Cardiac muscle cell (in vitro differentiated cells and primary cell): Measurements from ENCODE around the gene PTPRT. TPM values are rescaled to one million over a fixed set of nuclear protein-coding genes. Genes with fewer than 3 reads are reported as not detected.

ENCODE experiments used
- DNase-seq, 2 donors: peaks; one replicate each; pipeline versions ENCODE4 v3.0.0 to v3.0.0-alpha.2; 2010 to 2017; ENCODE audit warnings: low read depth in 1 of 2, low spot score in 1 of 2
- H3K27ac ChIP-seq: fragments of 200-600 bp; sonication (generic); 2 replicates; pipeline ENCODE4 v1.5.1; 2016
- H3K27me3 ChIP-seq: fragments of 200-600 bp; sonication (generic); 2 replicates; pipeline ENCODE4 v1.6.0; 2016; ENCODE audit warnings: control low read depth
- H3K36me3 ChIP-seq: fragments of 200-600 bp; sonication (generic); 2 replicates; pipeline ENCODE4 v1.5.1; 2016; ENCODE audit warnings: control low read depth
- H3K4me1 ChIP-seq: fragments of 200-600 bp; sonication (generic); 2 replicates; pipeline ENCODE4 v1.8.1; 2017; ENCODE audit warnings: low read depth, mild to moderate bottlenecking, mixed run types
- H3K4me3 ChIP-seq: fragments of 200-600 bp; sonication (generic); 2 replicates; pipeline ENCODE4 v1.5.1; 2016; ENCODE audit warnings: mild to moderate bottlenecking
- H3K9me3 ChIP-seq: fragments of 200-600 bp; sonication (generic); 2 replicates; pipeline ENCODE4 v1.5.1; 2017; ENCODE audit warnings: low read depth, mild to moderate bottlenecking, control low read depth
- CTCF ChIP-seq: IDR thresholded peaks from 2 replicates; pipeline ENCODE4 v1.5.1; 2012; ENCODE audit warnings: low read depth, mild to moderate bottlenecking, low read length
- polyA plus RNA-seq: library from polyadenylated mRNA; unstranded; fragments of >200 nt; fragmentation: Nextera tagmentation; extraction: Ambion mirVana; gene quantifications from 2 replicates; pipeline ENCODE4 v1.2.1, GENCODE V29; 2016
- total RNA-seq: library from RNA; depleted of rRNA; stranded (reverse); fragments of >200 nt; gene quantifications from 2 replicates; pipeline ENCODE4 v1.2.3, GENCODE V29; 2016

The PTPRT gene
- total and polyA plus RNA-seq, 2 experiments from 2014 or later = 0.30 to 1.4 TPM

GRCh38 chr20:43009532-43009931, 180.2 kb downstream of the PTPRT start:
- H3K4me1 ChIP-seq = no peaks in the 10 kb centered on the region
- H3K4me3 ChIP-seq = no peak overlapping the region
- H3K27ac ChIP-seq = no peak overlapping the region
- H3K27me3 ChIP-seq = no peaks in the 10 kb centered on the region
- H3K36me3 ChIP-seq = no peaks in the 10 kb centered on the region
- H3K9me3 ChIP-seq = no peaks in the 10 kb centered on the region
- DNase-seq = no peak
- no peak for TF ChIP-seq CTCF

- TF ChIP-seq CTCF = no peak
Observed at GRCh38 chr20:43007525-43007924, 182.2 kb downstream of the PTPRT start.

DNA sequence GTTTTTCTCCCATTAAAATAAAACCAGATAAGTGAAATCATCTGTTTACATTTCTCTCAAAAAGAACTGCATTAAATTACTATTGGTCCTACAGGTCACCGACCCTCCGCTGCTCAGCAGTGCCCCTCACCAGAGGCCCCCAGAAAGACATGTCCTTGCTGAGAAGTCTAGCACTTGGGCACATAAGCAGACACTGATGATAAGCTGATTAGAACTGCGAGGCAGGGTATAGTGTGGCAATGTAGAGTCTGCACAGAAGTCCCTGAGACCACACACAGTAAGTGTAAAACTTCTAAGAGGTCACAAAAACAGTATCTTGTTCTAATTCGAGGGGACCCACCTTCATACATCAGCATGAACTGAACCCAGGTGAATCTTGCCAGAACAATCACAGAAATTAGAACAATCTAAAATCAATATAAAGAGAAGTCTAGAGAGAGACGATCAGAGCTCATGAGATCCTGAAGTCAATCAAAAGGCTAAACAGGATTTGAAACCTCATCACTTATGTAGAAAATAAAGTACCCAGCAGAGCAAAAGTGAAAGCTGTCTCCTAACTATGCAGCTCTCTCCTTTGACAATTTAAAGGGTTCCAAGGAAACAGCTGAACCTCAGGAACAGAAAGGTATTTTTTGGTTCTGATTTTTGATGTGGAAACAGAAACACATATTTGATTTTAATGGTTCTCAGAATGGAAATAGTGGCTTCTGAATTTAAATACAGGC, 182.9 kb downstream of the PTPRT start:
- Histone ChIP-seq H3K4me1 (no peaks in the 10 kb centered on the region), H3K4me3 (no peak overlapping the region), H3K27ac (no peak overlapping the region), H3K27me3 (no peaks in the 10 kb centered on the region), H3K36me3 (no peaks in the 10 kb centered on the region), H3K9me3 (no peaks in the 10 kb centered on the region)
- no peak for DNase-seq
- no peak for TF ChIP-seq CTCF

More at GRCh38 chr20:43007525-43007924, 182.2 kb downstream of the PTPRT start:
- Histone ChIP-seq H3K27me3 (no peaks in the 10 kb centered on the region), H3K9me3 (no peaks in the 10 kb centered on the region), H3K36me3 (no peaks in the 10 kb centered on the region), H3K27ac (no peak overlapping the region), H3K4me1 (no peaks in the 10 kb centered on the region), H3K4me3 (no peak overlapping the region)
- no peak for DNase-seq

GRCh38 chr20:43003318-43003944, 186.3 kb downstream of the PTPRT start:
- Histone ChIP-seq H3K27me3 (no peaks in the 10 kb centered on the region), H3K27ac (no peak overlapping the region), H3K36me3 (no peaks in the 10 kb centered on the region), H3K4me1 (no peaks in the 10 kb centered on the region), H3K4me3 (no peak overlapping the region), H3K9me3 (no peaks in the 10 kb centered on the region)
- DNase-seq = no peak
- TF ChIP-seq CTCF = no peak

GRCh38 chr20:42996141-42996540, 193.6 kb downstream of the PTPRT start:
- no peaks in the 10 kb centered on the region for H3K9me3 ChIP-seq
- no peaks in the 10 kb centered on the region for H3K27me3 ChIP-seq
- H3K27ac ChIP-seq = no peak overlapping the region
- H3K4me1 ChIP-seq = no peaks in the 10 kb centered on the region
- TF ChIP-seq CTCF = no peak
- DNase-seq = no peak
- no peaks in the 10 kb centered on the region for H3K36me3 ChIP-seq
- H3K4me3 ChIP-seq = no peak overlapping the region
